Heart left ventricle (tissue), 13 donors: Measurements from ENCODE around the gene SORCS1.

ENCODE experiments used
- POLR2A ChIP-seq, 2 donors: fragments of 450-650 bp; IDR thresholded peaks; one replicate each; pipeline ENCODE4 v1.6.1; 2017; ENCODE audit warnings: antibody characterized with exemption in 2 of 2, mild to moderate bottlenecking in 2 of 2, moderate library complexity in 2 of 2
- TF ChIP-seq, protein P1 (sequence below), 12 donors: fragments of 200-600 bp; sonication (generic) in 4 of 12; IDR thresholded peaks; one replicate each; pipeline versions ENCODE4 v1.5.0 to v1.8.0; 2018 to 2022; ENCODE audit warnings: antibody characterized with exemption in 12 of 12, mild to moderate bottlenecking in 5 of 12
- donor health status: ischemic (EF 13 %, LVEDD 7.1; RV severe dilation, severe dysfunction).
- donor health status: DM: no; HTN: yes; CAD: no.
- donor health status: DM: no; HTN: no; CAD: no.
- donor health status: ischemic (EF 25% LVEDD 6.9; RV normal size, moderate dysfunction).
- donor health status: ischemic (EF 25% LVEDD 5.7; RV mildly dilated, moderate dysfunction).
- donor health status: ischemic (EF 35%, LVEDD 5.7; RV mildly dilated, moderate dysfunction).
- donor health status: nonischemic (EF 11% LVEDD 7.7; RV severe dilation, severe dysfunction).
- donor health status: DM: yes; HTN: yes; CAD: no.
- donor health status: PGD.
- donor health status: ischemic (EF 29% LVEDD 5.4; RV normal size, mild dysfunction).
- donor health status: nonischemic (EF 23%, LVEDD 6.1; RV moderate dilation, normal function).

DNA sequence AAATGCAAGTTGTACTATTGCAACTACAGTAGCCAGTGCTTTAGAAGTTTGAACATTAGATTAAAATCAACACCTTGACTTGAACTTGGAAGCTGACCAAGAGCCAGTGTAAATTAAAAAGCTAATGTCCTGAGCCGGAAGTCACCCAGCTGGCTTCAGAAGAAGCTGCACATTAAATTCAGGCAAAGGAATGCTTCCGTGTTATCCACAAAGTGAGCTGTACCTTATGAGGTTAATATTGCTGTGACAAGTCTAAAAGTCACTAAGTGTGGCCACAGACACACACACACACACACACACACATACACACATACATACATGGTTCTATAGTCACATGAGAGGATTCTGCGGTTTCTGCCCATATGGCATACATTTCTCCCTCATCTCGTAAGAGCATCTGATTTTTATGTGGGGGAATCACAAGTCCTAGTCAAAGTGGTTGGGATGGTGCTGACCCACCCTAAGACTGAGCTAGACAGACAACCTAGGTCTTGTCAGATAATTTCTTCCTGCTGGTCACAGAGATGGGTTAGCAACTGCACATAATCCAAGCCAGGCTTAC, 612.9 kb downstream of the SORCS1 start:
- TF ChIP-seq, protein P1, sequence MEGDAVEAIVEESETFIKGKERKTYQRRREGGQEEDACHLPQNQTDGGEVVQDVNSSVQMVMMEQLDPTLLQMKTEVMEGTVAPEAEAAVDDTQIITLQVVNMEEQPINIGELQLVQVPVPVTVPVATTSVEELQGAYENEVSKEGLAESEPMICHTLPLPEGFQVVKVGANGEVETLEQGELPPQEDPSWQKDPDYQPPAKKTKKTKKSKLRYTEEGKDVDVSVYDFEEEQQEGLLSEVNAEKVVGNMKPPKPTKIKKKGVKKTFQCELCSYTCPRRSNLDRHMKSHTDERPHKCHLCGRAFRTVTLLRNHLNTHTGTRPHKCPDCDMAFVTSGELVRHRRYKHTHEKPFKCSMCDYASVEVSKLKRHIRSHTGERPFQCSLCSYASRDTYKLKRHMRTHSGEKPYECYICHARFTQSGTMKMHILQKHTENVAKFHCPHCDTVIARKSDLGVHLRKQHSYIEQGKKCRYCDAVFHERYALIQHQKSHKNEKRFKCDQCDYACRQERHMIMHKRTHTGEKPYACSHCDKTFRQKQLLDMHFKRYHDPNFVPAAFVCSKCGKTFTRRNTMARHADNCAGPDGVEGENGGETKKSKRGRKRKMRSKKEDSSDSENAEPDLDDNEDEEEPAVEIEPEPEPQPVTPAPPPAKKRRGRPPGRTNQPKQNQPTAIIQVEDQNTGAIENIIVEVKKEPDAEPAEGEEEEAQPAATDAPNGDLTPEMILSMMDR (IDR thresholded peaks at IDR 0.05) = no peak
- TF ChIP-seq POLR2A (IDR thresholded peaks at IDR 0.05) = no peak
